Measurements from ENCODE around the gene SAMD8.
"Not testable (repeated sequence)": the region's sequence is repeated elsewhere in the genome, so short reads cannot be mapped to it uniquely, and the experiment has no call there.

DNA sequence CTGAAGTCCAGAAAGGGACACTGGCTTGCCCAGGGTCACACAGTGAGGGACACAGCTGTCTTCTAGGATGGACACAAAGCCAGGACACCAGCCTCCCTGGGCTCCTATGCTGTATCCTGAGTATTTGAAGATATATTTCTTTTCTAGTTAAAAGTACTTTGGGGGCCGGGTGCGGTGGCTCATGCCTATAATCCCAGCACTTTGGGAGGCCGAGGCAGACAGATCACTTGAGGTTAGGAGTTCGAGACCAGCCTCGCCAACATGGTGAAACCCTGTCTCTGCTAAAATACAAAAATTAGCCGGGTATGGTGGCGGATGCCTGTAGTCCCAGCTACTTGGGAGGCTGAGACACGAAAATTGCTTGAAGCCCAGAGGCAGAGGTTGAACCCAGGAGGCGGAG, 4.6 kb upstream of the SAMD8 start:
- TF ChIP-seq POLR2A (IDR thresholded peaks at IDR 0.05): not testable (repeated sequence)
- TF ChIP-seq, protein P1, sequence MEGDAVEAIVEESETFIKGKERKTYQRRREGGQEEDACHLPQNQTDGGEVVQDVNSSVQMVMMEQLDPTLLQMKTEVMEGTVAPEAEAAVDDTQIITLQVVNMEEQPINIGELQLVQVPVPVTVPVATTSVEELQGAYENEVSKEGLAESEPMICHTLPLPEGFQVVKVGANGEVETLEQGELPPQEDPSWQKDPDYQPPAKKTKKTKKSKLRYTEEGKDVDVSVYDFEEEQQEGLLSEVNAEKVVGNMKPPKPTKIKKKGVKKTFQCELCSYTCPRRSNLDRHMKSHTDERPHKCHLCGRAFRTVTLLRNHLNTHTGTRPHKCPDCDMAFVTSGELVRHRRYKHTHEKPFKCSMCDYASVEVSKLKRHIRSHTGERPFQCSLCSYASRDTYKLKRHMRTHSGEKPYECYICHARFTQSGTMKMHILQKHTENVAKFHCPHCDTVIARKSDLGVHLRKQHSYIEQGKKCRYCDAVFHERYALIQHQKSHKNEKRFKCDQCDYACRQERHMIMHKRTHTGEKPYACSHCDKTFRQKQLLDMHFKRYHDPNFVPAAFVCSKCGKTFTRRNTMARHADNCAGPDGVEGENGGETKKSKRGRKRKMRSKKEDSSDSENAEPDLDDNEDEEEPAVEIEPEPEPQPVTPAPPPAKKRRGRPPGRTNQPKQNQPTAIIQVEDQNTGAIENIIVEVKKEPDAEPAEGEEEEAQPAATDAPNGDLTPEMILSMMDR (IDR thresholded peaks at IDR 0.05): not testable (repeated sequence)

Data from thyroid gland (tissue), 4 donors.